Activated CD4-positive, alpha-beta T cell treated with anti-CD3 and anti-CD28 coated beads, Interleukin-2, amount 50 U/mL, for 48 hours (primary cell): ENCODE measurements around the gene DOK6.

Experiments
- DNase-seq, 2 experiments: peaks; one replicate each; pipeline ENCODE4 v3.0.0-alpha.2; 2020

The DOK6 gene

GRCh38 chr18:69697689-69698088 lies 297.0 kb downstream of the DOK6 start:
- no peak for DNase-seq

DNA sequence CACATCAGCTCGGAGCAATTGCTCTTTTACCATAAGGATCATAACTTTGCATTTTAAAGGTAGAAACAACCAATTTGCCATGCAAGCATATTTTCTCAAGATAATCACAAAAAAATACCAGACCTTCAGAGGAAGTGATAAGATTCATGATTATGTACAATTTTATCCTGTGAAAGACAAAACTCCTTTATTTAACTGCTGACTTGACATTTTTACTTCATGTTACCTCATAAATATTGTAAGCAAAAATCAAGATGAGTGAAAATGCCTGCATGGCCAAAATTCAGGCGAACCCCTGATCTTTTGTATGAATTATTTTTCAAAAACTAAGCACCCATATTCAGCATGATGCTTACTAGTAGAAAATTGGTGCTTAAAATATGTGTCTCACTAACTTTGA lies 300.6 kb downstream of the DOK6 start:
- no peak for DNase-seq

GRCh38 chr18:69703461-69703860 lies 302.8 kb downstream of the DOK6 start:
- no peak for DNase-seq

DNA sequence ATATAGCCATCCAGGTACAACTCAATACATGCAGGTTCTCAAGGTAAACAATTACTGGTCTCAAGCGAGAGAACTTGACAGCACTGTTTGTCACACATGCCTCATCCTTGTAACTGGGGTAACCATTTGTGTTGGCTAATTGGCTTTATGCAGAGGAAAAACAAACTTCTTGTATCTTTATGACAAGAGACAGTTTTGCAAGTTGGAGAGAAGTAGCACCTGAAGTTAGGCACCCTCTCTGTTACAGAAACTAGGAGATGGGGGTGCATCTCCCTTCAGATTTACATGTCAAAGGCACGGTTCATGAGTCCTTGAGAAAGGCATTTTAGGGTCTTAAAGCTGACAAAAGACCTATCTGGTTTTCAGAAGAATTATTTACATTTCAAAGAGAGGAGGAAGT lies 305.3 kb downstream of the DOK6 start:
- no peak for DNase-seq

- no peak for DNase-seq
Measured at GRCh38 chr18:69708844-69709243, 308.2 kb downstream of the DOK6 start.

DNA sequence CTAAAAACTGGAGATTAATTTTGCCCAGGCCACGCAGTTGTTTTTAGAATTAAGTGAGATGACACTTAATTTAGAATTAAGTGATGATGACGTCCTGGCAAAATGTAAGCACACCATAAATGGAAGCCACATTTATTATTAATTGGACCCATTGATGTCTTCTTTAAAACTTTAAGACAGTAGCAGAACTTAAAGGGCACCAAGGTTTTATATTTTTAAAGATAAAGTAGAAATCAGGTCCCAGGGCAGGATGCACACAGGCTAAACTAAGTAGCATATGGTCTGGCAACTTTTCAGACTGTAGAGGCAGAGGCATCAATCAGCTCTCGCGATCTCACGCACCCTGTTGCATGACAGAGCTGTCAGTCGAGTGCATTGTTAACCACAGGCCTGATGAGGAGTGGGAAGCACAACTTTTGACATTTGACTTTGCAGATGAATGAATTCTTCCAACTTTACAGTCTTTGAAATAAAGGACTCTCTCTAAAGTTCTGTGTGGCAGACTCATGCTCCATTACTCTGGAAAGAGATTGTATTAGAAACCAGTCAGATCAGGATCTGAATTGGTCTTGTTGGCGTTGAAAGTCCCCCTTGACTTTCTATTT lies 314.6 kb downstream of the DOK6 start:
- no peak for DNase-seq

DNA sequence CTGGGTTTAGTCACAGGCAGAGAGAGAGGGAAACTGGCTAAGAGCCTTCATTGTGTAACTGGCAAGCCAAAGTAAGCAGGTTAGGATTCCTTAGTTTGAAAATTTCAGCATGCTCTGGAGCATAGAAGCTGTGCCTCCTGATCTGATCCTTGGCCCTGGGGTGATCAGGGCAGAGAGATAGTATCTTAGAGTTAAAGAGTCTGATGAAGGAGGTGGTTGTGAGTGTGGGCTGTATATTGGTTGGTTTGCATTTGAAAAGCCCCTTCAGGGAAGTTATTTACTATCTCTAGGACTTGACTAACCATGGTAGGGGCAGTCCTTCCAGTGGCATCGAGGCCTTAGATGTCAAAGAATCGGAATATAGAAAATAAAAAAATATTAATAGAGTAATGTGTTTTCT lies 316.9 kb downstream of the DOK6 start:
- DNase-seq: no peak

DNA sequence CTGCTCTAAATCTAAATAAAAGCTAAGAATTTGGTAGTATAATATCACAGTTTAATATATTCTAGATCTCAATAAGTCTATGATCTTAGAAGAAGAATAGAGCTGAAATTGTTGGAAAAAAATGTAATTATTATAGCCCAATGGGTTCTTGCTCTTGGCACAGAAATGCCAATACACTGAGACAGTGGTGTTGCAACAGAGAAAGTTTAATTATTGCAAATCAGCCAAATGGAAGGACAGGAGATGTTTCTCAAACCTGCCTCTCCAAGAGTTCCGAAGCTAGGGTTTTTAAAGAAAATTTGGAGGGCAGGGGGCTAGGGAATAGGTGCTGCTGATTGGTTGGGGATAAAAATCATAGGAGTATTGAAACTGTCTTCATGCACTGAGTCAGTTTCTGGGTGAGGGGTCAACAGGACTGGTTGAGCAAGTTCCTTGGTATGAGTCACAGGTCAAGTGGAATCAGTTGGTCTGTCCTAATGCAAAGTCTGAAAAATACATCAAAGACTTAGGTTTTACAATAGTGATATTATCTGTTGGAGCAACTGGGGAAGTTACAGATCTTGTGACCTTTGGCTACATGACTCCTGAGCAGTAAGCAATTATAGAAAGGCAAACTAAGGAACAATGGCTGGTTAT lies 318.3 kb downstream of the DOK6 start:
- no peak for DNase-seq

DNA sequence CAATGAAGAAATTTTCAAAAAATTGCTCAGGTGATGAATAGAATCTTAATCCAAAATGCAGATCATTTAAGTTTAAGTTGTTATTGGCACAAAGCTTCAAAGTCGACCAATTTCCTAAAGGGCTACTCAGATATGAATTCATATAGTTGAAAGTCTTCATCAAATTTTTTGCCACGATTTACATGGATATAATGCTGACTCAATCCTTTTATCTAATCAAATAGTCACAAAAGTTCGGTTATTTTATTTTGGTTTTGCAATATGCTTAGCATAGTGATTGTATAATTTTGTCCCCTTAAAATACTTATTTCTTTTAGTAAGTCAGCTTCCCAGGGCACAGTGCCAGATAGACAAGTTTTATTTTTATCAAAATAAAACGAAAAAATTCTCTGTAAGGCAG lies 319.7 kb downstream of the DOK6 start:
- DNase-seq: no peak

GRCh38 chr18:69723434-69723833 lies 322.7 kb downstream of the DOK6 start:
- DNase-seq: no peak

- DNase-seq: no peak
Measured at GRCh38 chr18:69725009-69725408, 324.3 kb downstream of the DOK6 start.

- no peak for DNase-seq
Measured at GRCh38 chr18:69725855-69726508, 325.3 kb downstream of the DOK6 start.

GRCh38 chr18:69727912-69728572 lies 327.4 kb downstream of the DOK6 start:
- no peak for DNase-seq

GRCh38 chr18:69730664-69731063 lies 330.0 kb downstream of the DOK6 start:
- DNase-seq: no peak

- no peak for DNase-seq
Measured at GRCh38 chr18:69734536-69734935, 333.8 kb downstream of the DOK6 start.

GRCh38 chr18:69736730-69737129 lies 336.0 kb downstream of the DOK6 start:
- DNase-seq: no peak

DNA sequence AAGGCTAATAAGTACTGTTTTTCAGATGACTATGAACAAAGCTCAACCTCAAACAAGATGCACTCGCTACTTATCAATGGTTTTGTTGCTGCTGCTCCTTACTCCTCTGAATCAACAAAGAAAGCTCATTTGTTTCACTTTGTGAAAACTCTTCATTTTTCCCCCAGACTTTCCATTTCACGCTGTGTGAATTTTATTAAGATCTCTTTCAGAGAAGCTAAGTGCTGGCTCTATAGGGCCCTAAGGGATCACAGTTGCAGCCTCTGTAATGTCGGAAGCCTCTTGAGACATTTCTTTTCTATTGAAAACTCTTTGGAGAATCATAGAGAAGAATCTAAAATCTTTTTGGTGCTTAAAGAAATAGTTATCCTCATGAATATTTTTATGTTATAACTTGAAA lies 337.2 kb downstream of the DOK6 start:
- no peak for DNase-seq

GRCh38 chr18:69747388-69747787 lies 346.7 kb downstream of the DOK6 start:
- no peak for DNase-seq

DNA sequence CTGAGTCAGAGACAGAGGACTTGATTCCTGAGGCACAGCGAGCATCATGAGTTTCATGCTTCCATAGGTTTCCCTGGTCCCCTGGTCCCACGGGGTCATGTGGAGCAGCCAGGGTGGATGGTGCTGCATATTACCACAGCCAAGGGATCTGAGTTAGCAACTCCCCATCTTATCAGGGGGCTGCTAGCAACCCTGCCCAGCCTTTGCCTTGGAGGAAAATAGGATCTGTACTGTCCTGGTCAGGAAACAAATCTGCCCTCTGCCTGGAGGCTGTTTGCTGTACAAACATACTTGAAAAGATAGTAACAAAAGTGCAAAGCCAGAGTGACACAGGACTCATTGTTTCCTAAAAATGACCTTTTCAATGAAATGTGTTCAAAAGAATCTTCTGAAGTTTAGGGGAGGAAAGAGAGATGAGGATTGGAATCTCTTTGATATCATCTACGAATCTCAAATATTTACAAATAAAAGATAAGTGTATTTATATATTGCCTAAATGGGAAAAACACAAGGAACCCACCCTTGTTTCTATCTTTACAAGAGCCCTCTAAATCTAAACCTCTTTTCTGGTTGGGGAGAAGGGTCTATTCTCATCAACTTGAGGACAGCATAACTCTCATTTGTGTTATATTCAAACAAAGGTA lies 352.2 kb downstream of the DOK6 start:
- DNase-seq: no peak

GRCh38 chr18:69754108-69754507 lies 353.4 kb downstream of the DOK6 start:
- no peak for DNase-seq

GRCh38 chr18:69755041-69755440 lies 354.4 kb downstream of the DOK6 start:
- no peak for DNase-seq

DNA sequence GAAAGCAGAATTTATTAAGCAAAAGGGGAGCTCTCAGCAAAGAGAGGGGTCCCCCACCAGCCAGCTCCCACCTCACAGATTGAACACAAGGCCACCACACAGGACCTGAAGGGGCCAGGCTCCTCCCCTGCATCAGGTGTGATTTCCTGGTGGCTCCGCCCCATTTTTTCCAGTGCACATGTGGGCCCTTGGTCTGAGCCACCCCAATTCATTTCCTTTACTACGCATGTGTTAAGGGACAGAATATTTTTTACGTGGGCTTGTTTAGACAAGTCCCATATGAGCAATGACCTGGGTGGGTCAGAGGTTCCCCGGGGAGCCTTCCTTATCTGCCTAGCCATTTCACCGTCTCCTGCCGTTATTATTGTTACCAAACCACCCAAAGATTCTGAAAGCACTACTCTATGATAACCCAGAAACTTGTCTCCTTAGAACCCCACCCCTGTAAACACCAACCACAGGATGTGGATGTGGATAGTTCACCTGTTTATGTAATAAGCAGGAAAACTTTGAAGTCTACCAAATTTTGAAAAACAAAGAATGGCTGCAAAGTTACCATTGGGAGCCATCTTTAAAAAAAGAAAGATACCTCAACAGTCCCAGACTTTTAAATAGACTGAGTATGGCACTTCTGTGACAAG lies 355.3 kb downstream of the DOK6 start:
- DNase-seq: no peak

DNA sequence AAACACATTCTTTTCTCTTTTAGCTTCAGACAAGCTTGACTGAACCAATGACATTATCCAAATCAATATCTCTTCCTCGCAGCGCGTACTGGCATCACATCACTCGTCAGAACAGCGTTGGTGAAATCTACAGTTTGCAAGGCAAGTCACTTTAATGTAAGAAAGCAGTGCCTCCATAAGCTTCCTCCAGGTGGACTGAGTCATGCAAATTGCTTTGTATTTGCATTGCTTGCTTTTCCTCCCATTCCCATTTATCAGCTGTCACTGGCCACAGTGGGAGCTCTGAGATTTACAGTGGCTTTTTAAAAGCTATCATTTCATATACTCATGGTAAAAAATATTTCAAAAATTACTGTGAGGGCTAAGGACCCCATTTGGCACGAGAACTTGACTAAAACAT lies 357.0 kb downstream of the DOK6 start:
- DNase-seq: no peak
